Naive thymus-derived CD8-positive, alpha-beta T cell (primary cell): ENCODE data around the gene GSTCD. TPM values are rescaled to one million over a fixed set of nuclear protein-coding genes. Genes with fewer than 3 reads are reported as not detected.
A peak's percentile ranks its signal among the peaks of the same experiment; 100 is the strongest.

Source experiments
- ATAC-seq, 2 donors: fragments of 150-1000 bp; cut with Tn5 transposase in 1 of 2; sonication (Bioruptor Pico), chemical (Tn5 transposase) in 1 of 2; 1 replicate in 1 of 2; 2 replicates in 1 of 2; pipeline ENCODE4 v1.10.0; 2021; ENCODE audit warnings: mild to moderate bottlenecking in 2 of 2, moderate library complexity in 2 of 2
- POLR2A ChIA-PET: fragments of 350-600 bp; sonication (Branson Sonifier 250); formaldehyde crosslinking; loops from one replicate; lab custom pipeline; 2021; ENCODE audit warnings: antibody characterized with exemption; lab: Charles Lee
- DNase-seq, 10 donors: peaks; one replicate each; pipeline versions ENCODE4 v3.0.0 to v3.0.0-alpha.2; 2020 to 2022
- H3K27ac Mint-ChIP-seq, 10 donors: one replicate each; pipeline ENCODE4 v1.8.0; 2020 to 2022; ENCODE audit warnings: mild to moderate bottlenecking in 10 of 10, mixed read lengths in 10 of 10, moderate library complexity in 4 of 10, inconsistent platforms in 1 of 10
- H3K27me3 Mint-ChIP-seq, 5 donors: one replicate each; pipeline ENCODE4 v1.8.0; 2021 to 2022; ENCODE audit warnings: mixed read lengths in 5 of 5
- H3K36me3 Mint-ChIP-seq, 3 donors: one replicate each; pipeline ENCODE4 v1.8.0; 2020 to 2022; ENCODE audit warnings: mixed read lengths in 3 of 3, mild to moderate bottlenecking in 2 of 3, inconsistent platforms in 1 of 3
- H3K4me1 Mint-ChIP-seq, 4 donors: one replicate each; pipeline ENCODE4 v1.8.0; 2021 to 2022; ENCODE audit warnings: mixed read lengths in 4 of 4
- H3K4me3 Mint-ChIP-seq, 10 donors: one replicate each; pipeline ENCODE4 v1.8.0; 2020 to 2022; ENCODE audit warnings: mild to moderate bottlenecking in 10 of 10, mixed read lengths in 10 of 10, moderate library complexity in 6 of 10, inconsistent platforms in 1 of 10
- H3K9me3 Mint-ChIP-seq, 9 donors: one replicate each; pipeline ENCODE4 v1.8.0; 2020 to 2022; ENCODE audit warnings: mixed read lengths in 9 of 9, mild to moderate bottlenecking in 3 of 9, inconsistent platforms in 1 of 9, moderate library complexity in 1 of 9
- polyA plus RNA-seq, 3 donors: library from polyadenylated mRNA; unstranded; fragments of 300-500 nt; fragmentation: Illumina TruSeq; gene quantifications; one replicate each; pipeline ENCODE4 v1.2.3, GENCODE V29; 2021
- total RNA-seq, 8 experiments: library from RNA in 2 of 8; stranded (reverse) in 2 of 8; gene quantifications; one replicate each; pipeline ENCODE4 v1.2.3 and lab custom pipeline; 2021 to 2026

The GSTCD gene
- total and polyA plus RNA-seq, 5 experiments from 2014 or later, result 2.1 to 7.1 (median 4.3) TPM

DNA sequence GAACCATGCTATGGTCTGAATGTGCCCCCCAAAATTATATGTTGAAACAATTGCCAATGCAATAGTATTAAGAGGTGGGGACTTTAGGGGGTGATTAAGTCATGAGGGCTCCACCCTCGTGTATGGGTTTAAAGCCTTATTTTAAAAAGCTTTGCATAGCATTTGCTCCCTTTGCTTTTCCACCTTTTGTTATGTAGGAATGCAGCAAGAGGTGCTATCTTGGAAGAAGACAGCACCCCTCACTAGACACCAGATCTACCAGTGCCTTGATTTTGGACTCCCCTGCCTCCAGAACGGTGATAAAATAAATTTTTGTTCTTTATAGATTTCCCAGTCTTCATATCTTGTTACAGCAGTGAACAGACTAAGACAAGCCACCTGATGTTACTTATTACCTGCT lies 163.4 kb downstream of the GSTCD start:
- DNase-seq, result no peak
- Mint-ChIP-seq H3K36me3 (no peaks in the 10 kb centered on the region), H3K27me3 (peaks cover 0 to 12% (median 4%) of the 10 kb centered on the region in 5 donors), H3K27ac (no peak overlapping the region), H3K9me3 (peaks cover 0 to 6% (median 0%) of the 10 kb centered on the region in 9 donors), H3K4me1 (no peaks in the 10 kb centered on the region), H3K4me3 (no peak overlapping the region)
- POLR2A ChIA-PET, result no interaction called here
- ATAC-seq, result no peak

GRCh38 chr4:105875233-105875632 lies 166.6 kb downstream of the GSTCD start:
- Mint-ChIP-seq H3K4me1 (no peaks in the 10 kb centered on the region), H3K4me3 (no peak overlapping the region), H3K27me3 (peaks cover 2 to 22% (median 5%) of the 10 kb centered on the region in 5 donors), H3K9me3 (no peaks in the 10 kb centered on the region), H3K27ac (no peak overlapping the region), H3K36me3 (no peaks in the 10 kb centered on the region)
- DNase-seq (no peak), ATAC-seq (no peak)
- POLR2A ChIA-PET, result no interaction called here

- Mint-ChIP-seq H3K36me3 (no peaks in the 10 kb centered on the region), H3K27me3 (peaks cover 2 to 21% (median 11%) of the 10 kb centered on the region in 5 donors), H3K9me3 (peaks cover 0 to 6% (median 0%) of the 10 kb centered on the region in 9 donors), H3K27ac (no peak overlapping the region), H3K4me1 (no peaks in the 10 kb centered on the region), H3K4me3 (no peak overlapping the region)
- POLR2A ChIA-PET, result no interaction called here
- ATAC-seq (no peak), DNase-seq (no peak)
Measured at GRCh38 chr4:105878668-105879067, 170.1 kb downstream of the GSTCD start.

DNA sequence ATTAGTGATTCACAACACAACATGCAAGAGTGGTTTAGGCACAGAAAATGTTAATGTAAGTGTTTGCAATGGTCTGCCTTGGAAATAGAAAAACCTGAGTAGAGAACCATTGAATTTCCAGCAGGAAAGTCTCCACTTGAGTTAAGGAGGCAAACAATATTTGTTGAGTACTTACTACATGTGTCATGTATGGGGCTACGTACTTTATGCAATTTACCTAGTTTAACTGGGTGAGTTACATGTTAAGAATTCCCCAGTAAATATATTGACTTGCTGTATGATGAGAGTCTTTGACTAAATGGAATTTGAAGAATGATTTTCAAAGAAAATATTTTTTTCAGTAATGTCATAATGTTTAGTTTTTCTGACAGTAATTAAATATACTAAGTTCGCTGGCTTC lies 178.9 kb downstream of the GSTCD start:
- POLR2A ChIA-PET, result no interaction called here
- DNase-seq, result no peak
- no peaks in the 10 kb centered on the region for H3K4me1 Mint-ChIP-seq
- no peak overlapping the region for H3K27ac Mint-ChIP-seq
- no peak overlapping the region for H3K4me3 Mint-ChIP-seq
- H3K9me3 Mint-ChIP-seq, result peaks cover 0 to 21% (median 12%) of the 10 kb centered on the region in 9 donors
- peaks cover 0 to 3% (median 0%) of the 10 kb centered on the region in 3 donors for H3K36me3 Mint-ChIP-seq
- H3K27me3 Mint-ChIP-seq, result peaks cover 6 to 26% (median 17%) of the 10 kb centered on the region in 5 donors
- no peak for ATAC-seq

GRCh38 chr4:105894660-105895582 lies 186.3 kb downstream of the GSTCD start, which contains the start of gene NPNT:
Gene NPNT (plus strand): TSS chr4:105895471. CDS start chr4:105895653, 182 bp downstream.
- H3K9me3 Mint-ChIP-seq, result peaks cover 0 to 9% (median 1%) of the 10 kb centered on the region in 9 donors
- H3K4me1 Mint-ChIP-seq, result peaks cover 0 to 9% (median 3%) of the 10 kb centered on the region in 4 donors
- H3K27ac Mint-ChIP-seq, result no peak within 1 kb of the TSS
- no peak for ATAC-seq
- POLR2A ChIA-PET, result no interaction called here
- DNase-seq, result no peak
- H3K27me3 Mint-ChIP-seq, result peaks cover 54 to 85% (median 60%) of the 10 kb centered on the region in 5 donors
- peak within 1 kb of the TSS in 2 of 10 donors; percentile 41 to 55 for H3K4me3 Mint-ChIP-seq
- peaks cover 0 to 13% (median 0%) of the 10 kb centered on the region in 3 donors for H3K36me3 Mint-ChIP-seq

DNA sequence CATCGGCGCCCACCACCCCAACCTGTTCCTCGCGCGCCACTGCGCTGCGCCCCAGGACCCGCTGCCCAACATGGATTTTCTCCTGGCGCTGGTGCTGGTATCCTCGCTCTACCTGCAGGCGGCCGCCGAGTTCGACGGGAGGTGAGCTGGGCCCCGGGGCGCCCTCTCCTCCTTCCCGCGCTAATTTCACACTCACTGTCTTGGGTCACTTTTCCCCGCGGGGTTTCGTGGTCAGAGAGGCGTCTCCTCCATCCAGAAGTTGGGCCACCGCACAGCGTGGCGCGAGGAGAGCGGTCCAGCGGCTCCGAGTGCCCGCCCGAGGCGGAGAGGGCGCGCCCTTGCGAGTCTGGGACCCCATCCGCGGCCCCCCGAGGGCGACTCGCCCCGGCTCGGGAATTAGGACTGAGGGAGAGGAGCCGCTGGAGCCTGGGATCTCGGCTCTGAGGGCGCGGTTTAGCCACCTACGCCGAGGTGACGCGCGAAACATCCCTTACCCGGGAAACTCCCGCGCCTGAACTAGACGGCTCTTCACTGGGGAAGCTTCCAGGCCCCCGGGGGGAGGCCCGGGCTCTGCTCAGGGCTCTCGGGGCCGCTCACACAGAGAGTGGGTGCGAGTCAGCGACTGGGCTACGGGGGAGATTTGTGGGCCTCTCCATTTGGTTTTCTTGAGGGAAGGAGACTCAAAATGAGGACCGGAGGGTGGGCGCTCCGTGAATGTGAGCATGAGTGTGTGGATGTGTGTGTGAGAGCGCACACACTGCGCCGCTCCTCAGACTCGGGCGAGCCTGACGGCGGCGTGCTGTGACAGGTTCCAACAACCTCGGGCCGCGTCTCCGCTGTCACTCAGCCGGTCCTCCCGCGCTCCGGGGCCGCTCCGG lies 187.2 kb downstream of the GSTCD start:
- ATAC-seq (no peak), DNase-seq (no peak)
- Mint-ChIP-seq H3K27ac (no peak overlapping the region), H3K9me3 (peaks cover 0 to 3% (median 0%) of the 10 kb centered on the region in 9 donors), H3K4me3 (peak overlapping the region in 2 of 10 donors; percentile 41 to 55), H3K36me3 (peaks cover 0 to 13% (median 0%) of the 10 kb centered on the region in 3 donors), H3K4me1 (peaks cover 0 to 9% (median 3%) of the 10 kb centered on the region in 4 donors), H3K27me3 (peaks cover 51 to 85% (median 64%) of the 10 kb centered on the region in 5 donors)
- POLR2A ChIA-PET, result no interaction called here

DNA sequence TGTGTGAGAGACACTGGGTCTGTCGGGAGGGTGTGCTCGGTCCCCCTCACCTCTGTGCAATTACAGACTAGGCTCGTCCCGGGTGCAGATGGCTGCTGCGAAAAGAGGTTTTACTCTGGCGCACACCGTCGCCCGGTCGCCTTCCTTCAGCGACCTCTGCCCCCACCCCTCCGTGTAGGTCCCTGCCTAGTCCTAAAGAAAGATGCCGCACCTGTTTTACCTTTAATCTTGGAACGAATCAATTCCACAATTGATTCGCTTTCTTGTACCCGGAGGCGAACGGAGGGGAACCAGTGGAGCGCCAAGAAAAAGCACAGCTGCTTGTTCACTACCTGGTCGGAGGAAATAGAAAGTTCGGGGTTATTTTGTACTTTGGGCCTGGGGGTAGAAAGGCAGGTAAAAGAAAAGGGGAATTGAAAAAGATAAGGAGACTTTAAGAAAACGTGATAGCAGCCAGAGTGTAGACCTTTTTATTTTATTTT lies 187.9 kb downstream of the GSTCD start:
- peaks cover 0 to 3% (median 0%) of the 10 kb centered on the region in 9 donors for H3K9me3 Mint-ChIP-seq
- DNase-seq, result no peak
- H3K4me3 Mint-ChIP-seq, result peak overlapping the region in 2 of 10 donors; percentile 24 to 41
- H3K4me1 Mint-ChIP-seq, result peaks cover 0 to 9% (median 3%) of the 10 kb centered on the region in 4 donors
- no peak for ATAC-seq
- H3K27me3 Mint-ChIP-seq, result peaks cover 47 to 78% (median 64%) of the 10 kb centered on the region in 5 donors
- POLR2A ChIA-PET, result no interaction called here
- no peak overlapping the region for H3K27ac Mint-ChIP-seq
- peaks cover 0 to 13% (median 0%) of the 10 kb centered on the region in 3 donors for H3K36me3 Mint-ChIP-seq

Other genes starting within 250 kb of the GSTCD start
- gene PPA2, start 234.7 kb upstream of the GSTCD start, total RNA-seq, result 10 to 100 TPM; 67.7 to 77.8 TPM
- 100 to 1,000 TPM; 117 to 155 (median 130) TPM for gene PPA2, start 234.7 kb upstream of the GSTCD start, polyA plus RNA-seq
- not detected for gene ARHGEF38, start 156.2 kb upstream of the GSTCD start, total RNA-seq
- not detected for gene ARHGEF38, start 156.2 kb upstream of the GSTCD start, polyA plus RNA-seq
- 10 to 100 TPM; 20.3 to 22.0 TPM for gene INTS12, start 95 bp upstream of the GSTCD start, total RNA-seq
- 10 to 100 TPM; 19.4 to 35.8 (median 30.4) TPM for gene INTS12, start 95 bp upstream of the GSTCD start, polyA plus RNA-seq
- gene NPNT, start 186.7 kb downstream of the GSTCD start, total RNA-seq, result not detected
- not detected for gene NPNT, start 186.7 kb downstream of the GSTCD start, polyA plus RNA-seq